ENCODE measurements around the gene IFNA10.
"Not testable (repeated sequence)": the region's sequence is repeated elsewhere in the genome, so short reads cannot be mapped to it uniquely, and the experiment has no call there.

The IFNA10 gene

GRCh38 chr9:21174671-21175070 lies 32.3 kb downstream of the IFNA10 start:
- Histone ChIP-seq H3K36me3 (ENCODE audit: control insufficient read depth, insufficient read depth, low read length) (no peaks in the 10 kb centered on the region), H3K9ac (ENCODE audit: low read depth, low read length) (no peak overlapping the region), H3K27me3 (ENCODE audit: control insufficient read depth, insufficient read depth, low read length) (no peaks in the 10 kb centered on the region), H3K4me1 (ENCODE audit: control insufficient read depth, insufficient read depth, low read length) (no peaks in the 10 kb centered on the region), H3K4me3 (ENCODE audit: low read depth, low read length) (no peak overlapping the region), H3K9me3 (ENCODE audit: control insufficient read depth, insufficient read depth, low read length) (no peaks in the 10 kb centered on the region)

GRCh38 chr9:21172156-21172555 lies 34.8 kb downstream of the IFNA10 start:
- H3K4me3 ChIP-seq (ENCODE audit: low read depth, low read length) = no peak overlapping the region
- no peaks in the 10 kb centered on the region for H3K9me3 ChIP-seq (ENCODE audit: control insufficient read depth, insufficient read depth, low read length)
- no peak overlapping the region for H3K9ac ChIP-seq (ENCODE audit: low read depth, low read length)
- no peaks in the 10 kb centered on the region for H3K27me3 ChIP-seq (ENCODE audit: control insufficient read depth, insufficient read depth, low read length)
- no peaks in the 10 kb centered on the region for H3K36me3 ChIP-seq (ENCODE audit: control insufficient read depth, insufficient read depth, low read length)
- no peaks in the 10 kb centered on the region for H3K4me1 ChIP-seq (ENCODE audit: control insufficient read depth, insufficient read depth, low read length)

- Histone ChIP-seq H3K4me3 (ENCODE audit: low read depth, low read length) (no peak overlapping the region), H3K27me3 (ENCODE audit: control insufficient read depth, insufficient read depth, low read length) (no peaks in the 10 kb centered on the region), H3K9ac (ENCODE audit: low read depth, low read length) (no peak overlapping the region), H3K9me3 (ENCODE audit: control insufficient read depth, insufficient read depth, low read length) (no peaks in the 10 kb centered on the region), H3K36me3 (ENCODE audit: control insufficient read depth, insufficient read depth, low read length) (no peaks in the 10 kb centered on the region), H3K4me1 (ENCODE audit: control insufficient read depth, insufficient read depth, low read length) (no peaks in the 10 kb centered on the region)
Observed at GRCh38 chr9:21171351-21171750, 35.6 kb downstream of the IFNA10 start.

- H3K4me1 ChIP-seq (ENCODE audit: control insufficient read depth, insufficient read depth, low read length); H3K4me3 ChIP-seq (ENCODE audit: low read depth, low read length); H3K27me3 ChIP-seq (ENCODE audit: control insufficient read depth, insufficient read depth, low read length); H3K9ac ChIP-seq (ENCODE audit: low read depth, low read length); H3K36me3 ChIP-seq (ENCODE audit: control insufficient read depth, insufficient read depth, low read length); H3K9me3 ChIP-seq (ENCODE audit: control insufficient read depth, insufficient read depth, low read length): not testable (repeated sequence)
Observed at GRCh38 chr9:21166560-21166959, 40.4 kb downstream of the IFNA10 start, which contains the start of gene IFNA21. TSS of gene IFNA21 (minus strand) at chr9:21166660. CDS start at chr9:21166612, 48 bp downstream.

- Histone ChIP-seq H3K4me3 (ENCODE audit: low read depth, low read length) (no peak overlapping the region), H3K27me3 (ENCODE audit: control insufficient read depth, insufficient read depth, low read length) (no peaks in the 10 kb centered on the region), H3K9ac (ENCODE audit: low read depth, low read length) (no peak overlapping the region), H3K9me3 (ENCODE audit: control insufficient read depth, insufficient read depth, low read length) (no peaks in the 10 kb centered on the region), H3K4me1 (ENCODE audit: control insufficient read depth, insufficient read depth, low read length) (no peaks in the 10 kb centered on the region), H3K36me3 (ENCODE audit: control insufficient read depth, insufficient read depth, low read length) (no peaks in the 10 kb centered on the region)
Observed at GRCh38 chr9:21165516-21165915, 41.4 kb downstream of the IFNA10 start.

GRCh38 chr9:21160178-21160577 lies 46.8 kb downstream of the IFNA10 start:
- Histone ChIP-seq H3K4me3 (ENCODE audit: low read depth, low read length) (no peak overlapping the region), H3K4me1 (ENCODE audit: control insufficient read depth, insufficient read depth, low read length) (no peaks in the 10 kb centered on the region), H3K27me3 (ENCODE audit: control insufficient read depth, insufficient read depth, low read length) (no peaks in the 10 kb centered on the region), H3K36me3 (ENCODE audit: control insufficient read depth, insufficient read depth, low read length) (no peaks in the 10 kb centered on the region), H3K9ac (ENCODE audit: low read depth, low read length) (no peak overlapping the region), H3K9me3 (ENCODE audit: control insufficient read depth, insufficient read depth, low read length) (no peaks in the 10 kb centered on the region)
